Fibroblast of pulmonary artery (primary cell): ENCODE measurements around the gene SMYD3.

Source experiments
- DNase-seq: peaks from one replicate; pipeline ENCODE4 v3.0.0-alpha.2; 2010; ENCODE audit warnings: low read depth
- H3K4me3 ChIP-seq: replicated peaks from 2 replicates; pipeline ENCODE4 v1.5.1; 2011; ENCODE audit warnings: low read depth, mild to moderate bottlenecking, control low read depth, low read length, moderate library complexity
- TF ChIP-seq, protein P1 (sequence below): IDR thresholded peaks from 2 replicates; pipeline ENCODE4 v1.5.1; 2011; ENCODE audit warnings: mild to moderate bottlenecking, control low read depth, low read length, inconsistent platforms; ENCODE audit errors: missing control alignments

Gene SMYD3

GRCh38 chr1:245752561-245752960, 754.5 kb downstream of the SMYD3 start:
- no peak overlapping the region for H3K4me3 ChIP-seq
- TF ChIP-seq, protein P1, sequence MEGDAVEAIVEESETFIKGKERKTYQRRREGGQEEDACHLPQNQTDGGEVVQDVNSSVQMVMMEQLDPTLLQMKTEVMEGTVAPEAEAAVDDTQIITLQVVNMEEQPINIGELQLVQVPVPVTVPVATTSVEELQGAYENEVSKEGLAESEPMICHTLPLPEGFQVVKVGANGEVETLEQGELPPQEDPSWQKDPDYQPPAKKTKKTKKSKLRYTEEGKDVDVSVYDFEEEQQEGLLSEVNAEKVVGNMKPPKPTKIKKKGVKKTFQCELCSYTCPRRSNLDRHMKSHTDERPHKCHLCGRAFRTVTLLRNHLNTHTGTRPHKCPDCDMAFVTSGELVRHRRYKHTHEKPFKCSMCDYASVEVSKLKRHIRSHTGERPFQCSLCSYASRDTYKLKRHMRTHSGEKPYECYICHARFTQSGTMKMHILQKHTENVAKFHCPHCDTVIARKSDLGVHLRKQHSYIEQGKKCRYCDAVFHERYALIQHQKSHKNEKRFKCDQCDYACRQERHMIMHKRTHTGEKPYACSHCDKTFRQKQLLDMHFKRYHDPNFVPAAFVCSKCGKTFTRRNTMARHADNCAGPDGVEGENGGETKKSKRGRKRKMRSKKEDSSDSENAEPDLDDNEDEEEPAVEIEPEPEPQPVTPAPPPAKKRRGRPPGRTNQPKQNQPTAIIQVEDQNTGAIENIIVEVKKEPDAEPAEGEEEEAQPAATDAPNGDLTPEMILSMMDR = no peak
- DNase-seq = peak; percentile 60

GRCh38 chr1:245751726-245752470, 755.2 kb downstream of the SMYD3 start:
- no peak overlapping the region for H3K4me3 ChIP-seq
- no peak for DNase-seq
- TF ChIP-seq, protein P1 = no peak

DNA sequence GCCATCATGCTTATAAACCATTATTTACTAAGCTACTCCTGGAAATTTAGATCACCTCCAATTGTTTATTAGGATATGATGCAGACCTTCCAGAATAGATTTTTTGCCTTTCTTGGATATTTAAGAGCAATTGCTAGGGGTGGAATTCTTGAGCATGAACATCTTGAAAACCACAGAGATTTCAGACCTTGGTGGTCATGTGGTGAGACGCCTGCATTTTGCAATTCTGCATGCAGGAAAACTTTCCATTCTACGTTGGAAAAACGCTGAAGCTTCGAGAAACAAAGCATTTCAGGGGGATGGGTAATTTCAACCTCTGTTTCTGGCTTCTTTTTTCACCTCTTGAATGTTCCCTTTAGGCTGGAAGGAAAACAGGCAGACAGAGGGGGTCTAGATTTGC, 756.0 kb downstream of the SMYD3 start:
- no peak overlapping the region for H3K4me3 ChIP-seq
- TF ChIP-seq, protein P1 = no peak
- peak; percentile 47 for DNase-seq

DNA sequence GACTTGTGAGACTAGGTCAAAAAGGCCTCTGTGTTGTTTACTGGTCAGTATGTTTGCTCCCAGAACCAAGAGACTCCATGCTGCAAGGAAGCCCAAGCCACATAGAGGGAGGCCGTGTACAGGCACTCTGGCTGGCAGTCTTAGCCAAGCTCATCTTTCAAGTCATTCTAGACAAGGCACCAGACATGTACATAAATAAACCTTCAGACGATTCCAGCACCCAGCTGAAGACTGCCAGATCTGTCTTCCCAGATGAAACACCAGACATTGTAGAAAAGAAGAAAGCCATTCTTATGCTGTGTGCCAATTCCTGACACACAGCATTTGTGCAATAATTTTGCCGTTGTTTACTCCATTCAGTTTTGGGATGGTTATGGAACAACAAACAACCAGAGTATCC, 756.8 kb downstream of the SMYD3 start:
- no peak for DNase-seq
- TF ChIP-seq, protein P1 = no peak
- no peak overlapping the region for H3K4me3 ChIP-seq

- TF ChIP-seq, protein P1 = no peak
- no peak for DNase-seq
- no peak overlapping the region for H3K4me3 ChIP-seq
Measured at GRCh38 chr1:245749053-245749452, 758.0 kb downstream of the SMYD3 start.

DNA sequence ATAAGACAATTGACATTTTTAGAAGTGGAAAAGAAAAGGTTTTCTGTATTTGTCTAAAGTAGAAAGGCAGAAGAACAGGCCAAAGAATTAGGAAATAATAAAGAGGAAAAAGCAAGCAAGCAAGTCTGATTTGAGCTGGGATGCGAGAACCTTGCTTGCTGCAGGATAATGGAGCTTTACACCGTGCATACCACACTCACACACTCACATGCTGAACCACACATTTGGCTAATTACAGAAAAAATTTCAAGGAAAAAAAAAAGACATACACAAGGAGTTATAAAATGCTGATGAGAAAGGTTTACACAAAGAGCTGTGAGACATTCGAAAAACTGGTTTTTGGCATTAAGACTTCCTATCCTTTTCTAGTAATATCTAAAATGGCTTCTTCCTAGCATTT, 758.4 kb downstream of the SMYD3 start:
- no peak for DNase-seq
- H3K4me3 ChIP-seq = no peak overlapping the region
- TF ChIP-seq, protein P1 = no peak

GRCh38 chr1:245748240-245748639, 758.8 kb downstream of the SMYD3 start:
- DNase-seq = no peak
- TF ChIP-seq, protein P1 = no peak

More at GRCh38 chr1:245748240-245748639, 758.8 kb downstream of the SMYD3 start:
- no peak overlapping the region for H3K4me3 ChIP-seq
